ENCODE data around the gene STAG1. TPM values are rescaled to one million over a fixed set of nuclear protein-coding genes. Genes with fewer than 3 reads are reported as not detected.
"Not testable (repeated sequence)": the region's sequence is repeated elsewhere in the genome, so short reads cannot be mapped to it uniquely, and the experiment has no call there.

STAG1 gene
- total RNA-seq, 1 donor from 2014 or later: 57.1 TPM

DNA sequence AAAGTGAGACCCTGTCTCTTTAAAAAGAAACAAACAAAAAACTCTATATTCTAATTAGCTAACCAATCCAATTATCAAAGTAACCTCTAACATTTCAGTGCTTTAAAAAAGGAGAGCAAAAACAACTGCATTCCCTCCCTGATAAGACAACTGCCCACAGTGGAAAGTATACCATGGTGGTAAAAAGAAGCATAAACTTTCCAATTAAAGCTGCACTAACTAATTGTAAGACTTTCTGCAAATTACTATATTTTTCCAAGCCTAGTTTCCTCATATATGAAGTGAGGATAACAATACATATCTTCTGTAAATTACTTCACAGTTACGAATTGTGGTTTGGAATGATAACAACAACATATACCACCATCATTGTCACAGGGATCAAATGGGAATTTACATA lies 35.5 kb downstream of the STAG1 start:
- ATAC-seq (ENCODE audit: low read depth) (no peak), DNase-seq (no peak)
- Mint-ChIP-seq H3K36me3 (ENCODE audit: low read depth) (peaks cover 35% of the 10 kb centered on the region), H3K27ac (no peak overlapping the region), H3K27me3 (no peaks in the 10 kb centered on the region), H3K9me3 (no peaks in the 10 kb centered on the region), H3K4me3 (no peak overlapping the region), H3K4me1 (peaks cover 9% of the 10 kb centered on the region)
- intact Hi-C loops (cut with micrococcal nuclease): no loop called here
- CTCF ChIA-PET: no interaction called here
- TF ChIP-seq, protein P1, sequence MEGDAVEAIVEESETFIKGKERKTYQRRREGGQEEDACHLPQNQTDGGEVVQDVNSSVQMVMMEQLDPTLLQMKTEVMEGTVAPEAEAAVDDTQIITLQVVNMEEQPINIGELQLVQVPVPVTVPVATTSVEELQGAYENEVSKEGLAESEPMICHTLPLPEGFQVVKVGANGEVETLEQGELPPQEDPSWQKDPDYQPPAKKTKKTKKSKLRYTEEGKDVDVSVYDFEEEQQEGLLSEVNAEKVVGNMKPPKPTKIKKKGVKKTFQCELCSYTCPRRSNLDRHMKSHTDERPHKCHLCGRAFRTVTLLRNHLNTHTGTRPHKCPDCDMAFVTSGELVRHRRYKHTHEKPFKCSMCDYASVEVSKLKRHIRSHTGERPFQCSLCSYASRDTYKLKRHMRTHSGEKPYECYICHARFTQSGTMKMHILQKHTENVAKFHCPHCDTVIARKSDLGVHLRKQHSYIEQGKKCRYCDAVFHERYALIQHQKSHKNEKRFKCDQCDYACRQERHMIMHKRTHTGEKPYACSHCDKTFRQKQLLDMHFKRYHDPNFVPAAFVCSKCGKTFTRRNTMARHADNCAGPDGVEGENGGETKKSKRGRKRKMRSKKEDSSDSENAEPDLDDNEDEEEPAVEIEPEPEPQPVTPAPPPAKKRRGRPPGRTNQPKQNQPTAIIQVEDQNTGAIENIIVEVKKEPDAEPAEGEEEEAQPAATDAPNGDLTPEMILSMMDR (IDR thresholded peaks at IDR 0.05): no peak
- POLR2A ChIA-PET: interaction anchor here (1.0 kb wide), 1 partner anchor 36 kb away, joined by 4 read pairs; the partner anchor contains the start of gene STAG1

DNA sequence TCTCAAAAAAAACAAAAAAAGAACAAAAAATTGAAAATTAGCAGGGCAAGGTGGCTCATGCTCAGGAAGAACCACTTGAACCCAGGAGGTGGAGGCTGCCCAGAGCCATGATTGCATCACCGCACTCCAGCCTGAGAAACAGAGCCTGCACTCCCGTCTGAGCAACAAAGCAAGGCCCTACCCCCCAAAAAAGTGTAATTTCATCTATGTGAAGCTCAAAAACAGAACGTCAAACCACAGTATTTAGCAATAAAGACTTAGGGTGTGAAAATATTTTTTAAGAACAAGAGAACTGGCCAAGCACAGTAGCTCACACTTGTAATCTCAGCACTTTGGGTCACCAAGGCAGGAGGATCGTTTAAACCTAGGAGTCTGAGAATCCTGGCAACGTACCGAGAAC lies 38.2 kb downstream of the STAG1 start:
- Mint-ChIP-seq H3K4me1 (peaks cover 11% of the 10 kb centered on the region), H3K36me3 (ENCODE audit: low read depth) (peaks cover 27% of the 10 kb centered on the region), H3K27ac (no peak overlapping the region), H3K27me3 (no peaks in the 10 kb centered on the region), H3K9me3 (no peaks in the 10 kb centered on the region), H3K4me3 (no peak overlapping the region)
- no peak for ATAC-seq (ENCODE audit: low read depth)
- TF ChIP-seq, protein P1 (IDR thresholded peaks at IDR 0.05): no peak
- intact Hi-C loops (cut with micrococcal nuclease): no loop called here
- ChIA-PET POLR2A (no interaction called here), CTCF (no interaction called here)
- no peak for DNase-seq

DNA sequence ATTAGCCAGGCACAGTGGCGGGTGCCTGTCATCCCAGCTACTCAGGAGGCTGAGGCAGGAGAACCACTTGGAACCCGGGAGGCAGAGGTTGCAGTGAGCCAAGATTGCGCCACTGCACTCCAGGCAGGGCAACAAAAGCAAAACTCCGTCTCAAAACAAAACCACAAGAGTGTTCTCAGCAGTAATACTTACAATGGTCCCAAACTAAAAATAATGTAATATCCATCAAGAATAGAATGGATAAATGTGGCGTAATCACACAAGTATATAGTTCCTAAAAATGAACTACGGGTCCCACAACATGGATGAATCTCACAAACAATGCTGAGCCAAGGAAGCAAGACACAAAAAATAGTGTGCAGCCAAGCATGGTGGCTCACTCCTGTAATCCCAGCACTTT lies 39.2 kb downstream of the STAG1 start:
- TF ChIP-seq, protein P1 (IDR thresholded peaks at IDR 0.05): no peak
- no peaks in the 10 kb centered on the region for H3K9me3 Mint-ChIP-seq
- intact Hi-C loops (cut with micrococcal nuclease): no loop called here
- DNase-seq (no peak), ATAC-seq (ENCODE audit: low read depth) (no peak)
- peaks cover 21% of the 10 kb centered on the region for H3K36me3 Mint-ChIP-seq (ENCODE audit: low read depth)
- H3K27ac Mint-ChIP-seq: no peak overlapping the region
- no peak overlapping the region for H3K4me3 Mint-ChIP-seq
- no peaks in the 10 kb centered on the region for H3K27me3 Mint-ChIP-seq
- CTCF ChIA-PET: no interaction called here
- POLR2A ChIA-PET: interaction anchor here (0.7 kb wide), 1 partner anchor 40 kb away, joined by 5 read pairs; no protein-coding TSS in a partner anchor
- peaks cover 11% of the 10 kb centered on the region for H3K4me1 Mint-ChIP-seq

GRCh38 chr3:136711888-136712287 lies 40.3 kb downstream of the STAG1 start:
- H3K36me3 Mint-ChIP-seq (ENCODE audit: low read depth): peaks cover 28% of the 10 kb centered on the region
- CTCF ChIA-PET; H3K27ac Mint-ChIP-seq; H3K27me3 Mint-ChIP-seq; POLR2A ChIA-PET; intact Hi-C loops (cut with micrococcal nuclease); ATAC-seq (ENCODE audit: low read depth); DNase-seq; H3K4me3 Mint-ChIP-seq; H3K9me3 Mint-ChIP-seq: not testable (repeated sequence)
- peaks cover 11% of the 10 kb centered on the region for H3K4me1 Mint-ChIP-seq

DNA sequence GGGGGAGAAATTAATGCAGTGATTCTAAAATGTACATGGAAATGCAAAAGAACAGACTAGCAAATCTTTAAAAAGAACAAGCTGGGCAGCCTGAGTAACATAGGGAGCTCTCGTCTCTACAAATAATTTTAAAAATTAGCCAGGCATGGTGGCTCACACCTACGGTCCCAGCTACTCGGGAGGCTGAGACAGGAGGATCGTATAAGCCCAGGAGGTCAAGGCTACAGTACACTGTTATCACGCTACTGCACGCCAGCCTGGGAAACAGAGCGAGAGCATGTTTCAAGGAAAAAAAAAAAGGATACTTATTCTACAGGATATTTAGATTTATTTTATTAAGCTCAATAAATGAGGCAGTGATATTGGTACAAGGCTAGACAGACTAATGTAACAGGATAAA lies 40.9 kb downstream of the STAG1 start:
- H3K27ac Mint-ChIP-seq: no peak overlapping the region
- ChIA-PET POLR2A (no interaction called here), CTCF (no interaction called here)
- H3K27me3 Mint-ChIP-seq: no peaks in the 10 kb centered on the region
- ATAC-seq (ENCODE audit: low read depth): no peak
- DNase-seq: no peak
- intact Hi-C loops (cut with micrococcal nuclease): no loop called here
- TF ChIP-seq, protein P1 (IDR thresholded peaks at IDR 0.05): no peak
- no peaks in the 10 kb centered on the region for H3K9me3 Mint-ChIP-seq
- no peak overlapping the region for H3K4me3 Mint-ChIP-seq
- peaks cover 32% of the 10 kb centered on the region for H3K36me3 Mint-ChIP-seq (ENCODE audit: low read depth)
- H3K4me1 Mint-ChIP-seq: peaks cover 11% of the 10 kb centered on the region

GRCh38 chr3:136709775-136710174 lies 42.4 kb downstream of the STAG1 start:
- H3K4me3 Mint-ChIP-seq; H3K27ac Mint-ChIP-seq; POLR2A ChIA-PET; H3K27me3 Mint-ChIP-seq; DNase-seq; ATAC-seq (ENCODE audit: low read depth); CTCF ChIA-PET; H3K9me3 Mint-ChIP-seq; intact Hi-C loops (cut with micrococcal nuclease): not testable (repeated sequence)
- peaks cover 32% of the 10 kb centered on the region for H3K36me3 Mint-ChIP-seq (ENCODE audit: low read depth)
- peaks cover 25% of the 10 kb centered on the region for H3K4me1 Mint-ChIP-seq

Measured in activated B cell treated with CpG ODN at 0.5 μM for 24 hours (primary cell).